SK-N-SH (cell line): ENCODE data around the gene ZNF791.

ENCODE experiments used
- CHD2 ChIP-seq: fragments of 150-350 bp; IDR thresholded peaks from 2 replicates; pipeline ENCODE4 v1.6.1; 2018; ENCODE audit warnings: low read length; ENCODE audit not compliant: partially characterized antibody
- CTCF ChIP-seq: fragments of 200-600 bp; sonication (generic); IDR thresholded peaks from 2 replicates; pipeline ENCODE4 v1.6.1; 2017; ENCODE audit warnings: antibody characterized with exemption, mild to moderate bottlenecking, moderate library complexity
- EP300 ChIP-seq, 2 experiments: IDR thresholded peaks; 2 replicates each; pipeline versions ENCODE4 v1.4.0 to v1.6.1; 2012; ENCODE audit warnings: borderline replicate concordance in 1 of 2, low read depth in 1 of 2, low read length in 1 of 2
- FOXJ3 ChIP-seq: sonication (generic); formaldehyde crosslinking; IDR thresholded peaks from 2 replicates; pipeline ENCODE4 v1.5.1; 2020; ENCODE audit warnings: mild to moderate bottlenecking, missing genetic modification reagents
- GABPA ChIP-seq: IDR thresholded peaks from 2 replicates; pipeline ENCODE4 v1.4.0; 2012; ENCODE audit warnings: low read depth, mild to moderate bottlenecking
- MXI1 ChIP-seq: IDR thresholded peaks from 2 replicates; pipeline ENCODE4 v1.6.1; 2012; ENCODE audit warnings: mild to moderate bottlenecking, low read depth, low read length, improper control_type of control experiment
- RAD21 ChIP-seq: IDR thresholded peaks from 2 replicates; pipeline ENCODE4 v1.6.1; 2012; ENCODE audit warnings: mild to moderate bottlenecking, low read length
- RFX5 ChIP-seq: IDR thresholded peaks from 2 replicates; pipeline ENCODE4 v1.6.1; 2012; ENCODE audit warnings: mild to moderate bottlenecking, improper control_type of control experiment, low read length
- SIN3A ChIP-seq: IDR thresholded peaks from 2 replicates; pipeline ENCODE4 v1.6.1; 2012; ENCODE audit warnings: low read depth, mild to moderate bottlenecking, low read length, moderate library complexity, borderline replicate concordance
- TAF1 ChIP-seq: IDR thresholded peaks from 2 replicates; pipeline ENCODE4 v1.6.1; 2012; ENCODE audit warnings: low read depth, mild to moderate bottlenecking, low read length, moderate library complexity, borderline replicate concordance
- USF2 ChIP-seq: fragments of 150-350 bp; IDR thresholded peaks from 2 replicates; pipeline ENCODE4 v1.6.1; 2017; ENCODE audit warnings: antibody characterized with exemption, low read length, low read depth, borderline replicate concordance
- TF ChIP-seq, protein P1 (sequence below): IDR thresholded peaks from 2 replicates; pipeline ENCODE4 v1.6.1; 2012; ENCODE audit warnings: mild to moderate bottlenecking, low read depth, low read length, moderate library complexity
- TF ChIP-seq, protein P2 (sequence below): IDR thresholded peaks from 2 replicates; pipeline ENCODE4 v1.4.0; 2012; ENCODE audit warnings: low read depth, borderline replicate concordance
- TF ChIP-seq, protein P3 (sequence below): IDR thresholded peaks from 2 replicates; pipeline ENCODE4 v1.4.0; 2012; ENCODE audit warnings: low read depth

DNA sequence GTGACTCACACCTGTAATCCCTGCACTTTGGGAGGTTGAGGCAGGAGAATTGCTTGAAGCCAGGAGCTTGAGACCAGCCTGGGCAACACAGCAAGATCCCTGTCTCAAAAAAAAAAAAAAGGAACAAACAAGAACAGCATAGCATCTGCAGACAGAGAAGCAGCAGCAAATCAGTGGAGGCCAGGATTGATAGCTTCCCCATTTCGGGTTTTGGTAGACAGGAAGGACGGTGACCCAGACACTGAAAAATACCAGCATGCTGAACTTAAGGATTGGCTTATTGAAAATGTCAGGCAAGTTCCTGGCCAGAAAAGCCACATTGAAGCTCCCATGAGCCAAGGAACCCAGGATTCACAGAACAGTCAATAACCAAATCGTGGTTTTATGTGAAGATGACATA is 3.1 kb upstream of the ZNF791 start:
- TF ChIP-seq SIN3A (no peak), RAD21 (no peak), MXI1 (no peak), USF2 (no peak), CTCF (no peak), RFX5 (no peak), CHD2 (no peak), FOXJ3 (CRISPR knock-in tag) (no peak), EP300 (IDR thresholded peaks at IDR 0.05; ENCODE audit: borderline replicate concordance in 1 of 2, low read depth in 1 of 2, low read length in 1 of 2) (no peak), TAF1 (no peak), GABPA (no peak)
- TF ChIP-seq, protein P1, sequence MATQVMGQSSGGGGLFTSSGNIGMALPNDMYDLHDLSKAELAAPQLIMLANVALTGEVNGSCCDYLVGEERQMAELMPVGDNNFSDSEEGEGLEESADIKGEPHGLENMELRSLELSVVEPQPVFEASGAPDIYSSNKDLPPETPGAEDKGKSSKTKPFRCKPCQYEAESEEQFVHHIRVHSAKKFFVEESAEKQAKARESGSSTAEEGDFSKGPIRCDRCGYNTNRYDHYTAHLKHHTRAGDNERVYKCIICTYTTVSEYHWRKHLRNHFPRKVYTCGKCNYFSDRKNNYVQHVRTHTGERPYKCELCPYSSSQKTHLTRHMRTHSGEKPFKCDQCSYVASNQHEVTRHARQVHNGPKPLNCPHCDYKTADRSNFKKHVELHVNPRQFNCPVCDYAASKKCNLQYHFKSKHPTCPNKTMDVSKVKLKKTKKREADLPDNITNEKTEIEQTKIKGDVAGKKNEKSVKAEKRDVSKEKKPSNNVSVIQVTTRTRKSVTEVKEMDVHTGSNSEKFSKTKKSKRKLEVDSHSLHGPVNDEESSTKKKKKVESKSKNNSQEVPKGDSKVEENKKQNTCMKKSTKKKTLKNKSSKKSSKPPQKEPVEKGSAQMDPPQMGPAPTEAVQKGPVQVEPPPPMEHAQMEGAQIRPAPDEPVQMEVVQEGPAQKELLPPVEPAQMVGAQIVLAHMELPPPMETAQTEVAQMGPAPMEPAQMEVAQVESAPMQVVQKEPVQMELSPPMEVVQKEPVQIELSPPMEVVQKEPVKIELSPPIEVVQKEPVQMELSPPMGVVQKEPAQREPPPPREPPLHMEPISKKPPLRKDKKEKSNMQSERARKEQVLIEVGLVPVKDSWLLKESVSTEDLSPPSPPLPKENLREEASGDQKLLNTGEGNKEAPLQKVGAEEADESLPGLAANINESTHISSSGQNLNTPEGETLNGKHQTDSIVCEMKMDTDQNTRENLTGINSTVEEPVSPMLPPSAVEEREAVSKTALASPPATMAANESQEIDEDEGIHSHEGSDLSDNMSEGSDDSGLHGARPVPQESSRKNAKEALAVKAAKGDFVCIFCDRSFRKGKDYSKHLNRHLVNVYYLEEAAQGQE: no peak
- TF ChIP-seq, protein P2, sequence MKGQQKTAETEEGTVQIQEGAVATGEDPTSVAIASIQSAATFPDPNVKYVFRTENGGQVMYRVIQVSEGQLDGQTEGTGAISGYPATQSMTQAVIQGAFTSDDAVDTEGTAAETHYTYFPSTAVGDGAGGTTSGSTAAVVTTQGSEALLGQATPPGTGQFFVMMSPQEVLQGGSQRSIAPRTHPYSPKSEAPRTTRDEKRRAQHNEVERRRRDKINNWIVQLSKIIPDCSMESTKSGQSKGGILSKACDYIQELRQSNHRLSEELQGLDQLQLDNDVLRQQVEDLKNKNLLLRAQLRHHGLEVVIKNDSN: no peak
- TF ChIP-seq, protein P3, sequence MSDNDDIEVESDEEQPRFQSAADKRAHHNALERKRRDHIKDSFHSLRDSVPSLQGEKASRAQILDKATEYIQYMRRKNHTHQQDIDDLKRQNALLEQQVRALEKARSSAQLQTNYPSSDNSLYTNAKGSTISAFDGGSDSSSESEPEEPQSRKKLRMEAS: no peak
